ENCODE data around the gene MC5R.

The MC5R gene

DNA sequence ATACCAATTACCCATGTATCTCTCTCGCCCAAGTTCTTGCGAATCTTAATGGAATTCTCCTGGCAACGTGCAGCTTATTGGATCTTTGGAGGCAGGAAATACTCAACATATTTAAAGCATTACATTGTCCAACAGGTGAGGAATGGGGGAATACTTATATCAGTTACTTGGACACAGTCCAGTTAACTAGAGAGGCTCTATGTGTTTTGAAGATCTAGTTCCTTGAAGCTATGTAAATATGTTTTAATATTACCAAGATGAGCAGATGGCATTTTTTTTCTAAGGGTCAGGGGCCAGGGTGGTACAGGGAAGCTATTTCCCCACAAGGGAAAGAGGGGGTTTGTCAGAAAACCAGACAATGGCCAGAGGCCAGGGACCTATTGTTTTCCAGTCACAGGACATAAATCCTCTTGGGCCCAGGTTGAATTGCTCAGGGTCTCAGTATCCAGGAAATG, 26.8 kb upstream of the MC5R start:
- DNase-seq (ENCODE audit: low read depth): no peak
- TF ChIP-seq POLR2A (IDR thresholded peaks at IDR 0.05; ENCODE audit: extremely low read depth, insufficient read length) (no peak), CTCF (IDR thresholded peaks at IDR 0.05; ENCODE audit: low read depth, low read length) (no peak), MYC (IDR thresholded peaks at IDR 0.05; ENCODE audit: low read depth, low read length) (no peak)
- TF ChIP-seq, protein P1, sequence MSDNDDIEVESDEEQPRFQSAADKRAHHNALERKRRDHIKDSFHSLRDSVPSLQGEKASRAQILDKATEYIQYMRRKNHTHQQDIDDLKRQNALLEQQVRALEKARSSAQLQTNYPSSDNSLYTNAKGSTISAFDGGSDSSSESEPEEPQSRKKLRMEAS (IDR thresholded peaks at IDR 0.05; ENCODE audit: low read depth, low read length): no peak
- H3K4me3 ChIP-seq (ENCODE audit: low read depth, low read length): no peak overlapping the region

DNA sequence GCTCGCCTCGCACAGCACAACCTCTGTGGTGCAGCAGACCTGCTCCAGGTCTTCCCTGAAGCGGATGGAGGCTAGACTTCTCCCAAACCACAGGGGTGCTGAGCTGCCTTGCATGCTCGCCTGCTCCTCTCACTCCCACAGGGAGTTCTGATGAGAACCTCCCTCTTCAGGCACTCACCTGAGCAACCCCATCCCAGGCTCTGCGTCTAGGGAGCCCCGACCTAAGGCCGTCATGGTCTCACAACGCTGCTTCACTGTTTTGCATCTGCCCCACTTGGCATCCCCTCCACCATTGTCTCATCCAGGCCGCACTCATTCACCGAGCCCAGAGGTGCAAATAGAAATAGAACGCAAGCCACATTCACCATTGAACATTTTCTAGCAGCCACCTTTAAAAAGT, 24.6 kb upstream of the MC5R start:
- no peak for DNase-seq (ENCODE audit: low read depth)
- no peak overlapping the region for H3K4me3 ChIP-seq (ENCODE audit: low read depth, low read length)
- no peak for TF ChIP-seq MYC (IDR thresholded peaks at IDR 0.05; ENCODE audit: low read depth, low read length)
- TF ChIP-seq, protein P1 (IDR thresholded peaks at IDR 0.05; ENCODE audit: low read depth, low read length): no peak
- no peak for TF ChIP-seq POLR2A (IDR thresholded peaks at IDR 0.05; ENCODE audit: extremely low read depth, insufficient read length)
- TF ChIP-seq CTCF (IDR thresholded peaks at IDR 0.05; ENCODE audit: low read depth, low read length): no peak

- H3K4me3 ChIP-seq (ENCODE audit: low read depth, low read length): no peak overlapping the region
- DNase-seq (ENCODE audit: low read depth): no peak
- TF ChIP-seq, protein P1 (IDR thresholded peaks at IDR 0.05; ENCODE audit: low read depth, low read length): no peak
- TF ChIP-seq MYC (IDR thresholded peaks at IDR 0.05; ENCODE audit: low read depth, low read length) (no peak), POLR2A (IDR thresholded peaks at IDR 0.05; ENCODE audit: extremely low read depth, insufficient read length) (no peak), CTCF (IDR thresholded peaks at IDR 0.05; ENCODE audit: low read depth, low read length) (no peak)
Measured at GRCh38 chr18:13800505-13801259, 23.3 kb upstream of the MC5R start.

DNA sequence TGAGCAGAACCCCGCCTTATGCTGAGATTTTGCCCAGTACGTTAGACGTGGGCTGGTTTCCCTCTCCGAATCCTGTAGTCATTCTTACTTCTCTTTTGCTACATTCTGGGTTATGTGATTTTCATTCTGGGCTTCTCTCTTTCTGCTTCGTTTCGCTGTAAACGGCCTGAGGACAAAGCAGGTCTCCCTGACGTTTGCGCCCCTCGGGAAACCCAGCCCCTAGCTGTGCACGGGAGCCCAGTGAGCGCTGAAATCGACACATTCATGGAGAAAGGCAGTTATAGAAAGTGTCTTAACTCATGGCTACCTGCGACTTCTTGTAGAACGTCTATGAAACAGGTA, 22.7 kb upstream of the MC5R start:
- DNase-seq (ENCODE audit: low read depth): no peak
- TF ChIP-seq, protein P1 (IDR thresholded peaks at IDR 0.05; ENCODE audit: low read depth, low read length): no peak
- TF ChIP-seq CTCF (IDR thresholded peaks at IDR 0.05; ENCODE audit: low read depth, low read length): no peak
- no peak for TF ChIP-seq MYC (IDR thresholded peaks at IDR 0.05; ENCODE audit: low read depth, low read length)
- TF ChIP-seq POLR2A (IDR thresholded peaks at IDR 0.05; ENCODE audit: extremely low read depth, insufficient read length): no peak
- H3K4me3 ChIP-seq (ENCODE audit: low read depth, low read length): no peak overlapping the region

- DNase-seq (ENCODE audit: low read depth): no peak
- H3K4me3 ChIP-seq (ENCODE audit: low read depth, low read length): no peak overlapping the region
- TF ChIP-seq POLR2A (IDR thresholded peaks at IDR 0.05; ENCODE audit: extremely low read depth, insufficient read length) (no peak), MYC (IDR thresholded peaks at IDR 0.05; ENCODE audit: low read depth, low read length) (no peak)
- TF ChIP-seq, protein P1 (IDR thresholded peaks at IDR 0.05; ENCODE audit: low read depth, low read length): no peak
Measured at GRCh38 chr18:13804305-13804704, 19.6 kb upstream of the MC5R start.

- DNase-seq (ENCODE audit: low read depth): no peak
- no peak overlapping the region for H3K4me3 ChIP-seq (ENCODE audit: low read depth, low read length)
- no peak for TF ChIP-seq POLR2A (IDR thresholded peaks at IDR 0.05; ENCODE audit: extremely low read depth, insufficient read length)
- no peak for TF ChIP-seq MYC (IDR thresholded peaks at IDR 0.05; ENCODE audit: low read depth, low read length)
- no peak for TF ChIP-seq CTCF (IDR thresholded peaks at IDR 0.05; ENCODE audit: low read depth, low read length)
- TF ChIP-seq, protein P1 (IDR thresholded peaks at IDR 0.05; ENCODE audit: low read depth, low read length): no peak
Measured at GRCh38 chr18:13808294-13809042, 15.5 kb upstream of the MC5R start.

Data from NB4 (cell line).